Endothelial cell (in vitro differentiated cells): ENCODE measurements around the gene SLC5A12. TPM values are rescaled to one million over a fixed set of nuclear protein-coding genes. Genes with fewer than 3 reads are reported as not detected.

Experiments used
- DNase-seq: peaks from one replicate; pipeline ENCODE4 v3.0.0; 2021; ENCODE audit warnings: low spot score
- H3K27ac Mint-ChIP-seq: one replicate; pipeline ENCODE4 v1.8.0; 2021; ENCODE audit warnings: mixed read lengths, inconsistent platforms; ENCODE audit not compliant: unreplicated experiment
- H3K27me3 Mint-ChIP-seq: one replicate; pipeline ENCODE4 v1.8.0; 2021; ENCODE audit warnings: mild to moderate bottlenecking, moderate library complexity, mixed read lengths, inconsistent platforms; ENCODE audit not compliant: unreplicated experiment
- H3K36me3 Mint-ChIP-seq: one replicate; pipeline ENCODE4 v1.8.0; 2021; ENCODE audit warnings: mild to moderate bottlenecking, low read depth, mixed read lengths, inconsistent platforms; ENCODE audit not compliant: unreplicated experiment
- H3K4me1 Mint-ChIP-seq: one replicate; pipeline ENCODE4 v1.8.0; 2021; ENCODE audit warnings: mild to moderate bottlenecking, mixed read lengths, inconsistent platforms; ENCODE audit not compliant: unreplicated experiment
- H3K4me3 Mint-ChIP-seq: one replicate; pipeline ENCODE4 v1.8.0; 2021; ENCODE audit warnings: mild to moderate bottlenecking, mixed read lengths, inconsistent platforms; ENCODE audit not compliant: unreplicated experiment
- H3K9me3 Mint-ChIP-seq: one replicate; pipeline ENCODE4 v1.8.0; 2021; ENCODE audit warnings: mixed read lengths, inconsistent platforms; ENCODE audit not compliant: unreplicated experiment
- CTCF ChIP-seq: fragments of 200-600 bp; sonication (generic); IDR thresholded peaks from one replicate; pipeline ENCODE4 v1.5.0; 2021; ENCODE audit warnings: antibody characterized with exemption; ENCODE audit not compliant: unreplicated experiment
- total RNA-seq: library from RNA; stranded (reverse); fragmentation: NEBNext Ultra II Directional; extraction: Animal tissue kit (Norgen Biotek cat#: 25700); gene quantifications from one replicate; pipeline ENCODE4 v1.2.1, GENCODE V29; 2021; ENCODE audit not compliant: unreplicated experiment

Gene SLC5A12
- total RNA-seq, 1 donor from 2014 or later, result 0.21 TPM

DNA sequence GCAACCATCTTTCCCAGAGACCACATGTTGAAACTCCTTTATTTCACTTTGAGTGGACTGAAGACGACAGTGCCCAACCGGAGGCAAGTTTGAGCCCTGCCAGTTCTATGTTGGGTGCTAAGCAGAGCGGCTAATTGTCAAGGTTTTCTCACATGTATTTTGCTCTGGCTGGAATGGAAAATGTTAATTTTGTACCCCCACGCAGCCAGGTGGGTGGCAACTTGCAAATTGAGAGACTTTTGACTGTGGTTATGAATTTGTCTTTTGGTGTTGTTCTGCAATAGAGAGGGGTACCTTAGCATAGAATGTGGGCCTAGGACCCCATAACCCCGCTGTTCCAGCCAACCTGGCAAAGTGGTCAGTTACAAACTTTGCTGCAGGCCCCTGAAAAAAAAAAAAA is 42.5 kb upstream of the SLC5A12 start:
- H3K9me3 Mint-ChIP-seq, result no peaks in the 10 kb centered on the region
- H3K4me3 Mint-ChIP-seq, result no peak overlapping the region
- DNase-seq, result no peak
- no peaks in the 10 kb centered on the region for H3K27me3 Mint-ChIP-seq
- no peak for TF ChIP-seq CTCF
- H3K36me3 Mint-ChIP-seq, result no peaks in the 10 kb centered on the region
- H3K4me1 Mint-ChIP-seq, result no peaks in the 10 kb centered on the region
- H3K27ac Mint-ChIP-seq, result no peak overlapping the region

GRCh38 chr11:26762089-26762488 is 40.2 kb upstream of the SLC5A12 start:
- no peak overlapping the region for H3K4me3 Mint-ChIP-seq
- H3K36me3 Mint-ChIP-seq, result no peaks in the 10 kb centered on the region
- DNase-seq, result no peak
- H3K27ac Mint-ChIP-seq, result no peak overlapping the region
- TF ChIP-seq CTCF, result no peak
- no peaks in the 10 kb centered on the region for H3K9me3 Mint-ChIP-seq
- no peaks in the 10 kb centered on the region for H3K4me1 Mint-ChIP-seq
- no peaks in the 10 kb centered on the region for H3K27me3 Mint-ChIP-seq

GRCh38 chr11:26761361-26761809 is 39.5 kb upstream of the SLC5A12 start:
- DNase-seq, result no peak
- Mint-ChIP-seq H3K36me3 (no peaks in the 10 kb centered on the region), H3K4me3 (no peak overlapping the region), H3K27ac (no peak overlapping the region), H3K4me1 (no peaks in the 10 kb centered on the region), H3K27me3 (no peaks in the 10 kb centered on the region), H3K9me3 (no peaks in the 10 kb centered on the region)
- TF ChIP-seq CTCF, result no peak

GRCh38 chr11:26757995-26758394 is 36.1 kb upstream of the SLC5A12 start:
- no peaks in the 10 kb centered on the region for H3K27me3 Mint-ChIP-seq
- no peak for TF ChIP-seq CTCF
- no peaks in the 10 kb centered on the region for H3K36me3 Mint-ChIP-seq
- no peaks in the 10 kb centered on the region for H3K9me3 Mint-ChIP-seq
- DNase-seq, result no peak
- no peak overlapping the region for H3K27ac Mint-ChIP-seq
- H3K4me3 Mint-ChIP-seq, result no peak overlapping the region
- no peaks in the 10 kb centered on the region for H3K4me1 Mint-ChIP-seq

DNA sequence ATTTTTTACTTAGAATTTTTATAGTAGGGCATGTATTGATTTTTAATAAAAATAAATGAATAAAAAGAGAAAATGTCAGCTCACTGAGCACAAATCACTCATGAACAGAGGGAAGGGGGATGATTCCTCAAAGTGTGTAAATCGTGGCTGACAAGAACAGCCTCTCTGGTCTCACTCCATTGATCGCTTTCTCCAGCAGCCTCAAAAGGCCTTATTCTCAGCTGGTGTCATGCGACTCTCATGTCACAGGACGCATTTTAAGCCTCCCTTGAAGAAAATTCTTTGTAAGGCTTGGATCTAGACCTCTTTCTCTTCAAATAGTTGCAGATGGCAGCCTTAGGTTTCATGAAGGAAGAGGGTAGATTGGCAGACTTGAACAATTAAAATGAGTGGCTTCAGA is 33.9 kb upstream of the SLC5A12 start:
- no peaks in the 10 kb centered on the region for H3K4me1 Mint-ChIP-seq
- H3K36me3 Mint-ChIP-seq, result no peaks in the 10 kb centered on the region
- H3K9me3 Mint-ChIP-seq, result no peaks in the 10 kb centered on the region
- no peak overlapping the region for H3K27ac Mint-ChIP-seq
- no peak overlapping the region for H3K4me3 Mint-ChIP-seq
- H3K27me3 Mint-ChIP-seq, result no peaks in the 10 kb centered on the region
- no peak for DNase-seq
- TF ChIP-seq CTCF, result no peak
